ENCODE measurements around the gene ZNF76.

GRCh38 chr6:35224720-35225119 is 34.8 kb upstream of the ZNF76 start:
- TF ChIP-seq POLR2A (IDR thresholded peaks at IDR 0.05; ENCODE audit: low read length) (no peak), GATA1 (IDR thresholded peaks at IDR 0.05; ENCODE audit: low read depth, low read length) (no peak)
